ENCODE measurements around the gene PPOX. TPM values are rescaled to one million over a fixed set of nuclear protein-coding genes. Genes with fewer than 3 reads are reported as not detected.
A peak's percentile ranks its signal among the peaks of the same experiment; 100 is the strongest.

The PPOX gene
- total and polyA plus RNA-seq, 2 experiments from 2014 or later: 26.5 to 39.6 TPM

DNA sequence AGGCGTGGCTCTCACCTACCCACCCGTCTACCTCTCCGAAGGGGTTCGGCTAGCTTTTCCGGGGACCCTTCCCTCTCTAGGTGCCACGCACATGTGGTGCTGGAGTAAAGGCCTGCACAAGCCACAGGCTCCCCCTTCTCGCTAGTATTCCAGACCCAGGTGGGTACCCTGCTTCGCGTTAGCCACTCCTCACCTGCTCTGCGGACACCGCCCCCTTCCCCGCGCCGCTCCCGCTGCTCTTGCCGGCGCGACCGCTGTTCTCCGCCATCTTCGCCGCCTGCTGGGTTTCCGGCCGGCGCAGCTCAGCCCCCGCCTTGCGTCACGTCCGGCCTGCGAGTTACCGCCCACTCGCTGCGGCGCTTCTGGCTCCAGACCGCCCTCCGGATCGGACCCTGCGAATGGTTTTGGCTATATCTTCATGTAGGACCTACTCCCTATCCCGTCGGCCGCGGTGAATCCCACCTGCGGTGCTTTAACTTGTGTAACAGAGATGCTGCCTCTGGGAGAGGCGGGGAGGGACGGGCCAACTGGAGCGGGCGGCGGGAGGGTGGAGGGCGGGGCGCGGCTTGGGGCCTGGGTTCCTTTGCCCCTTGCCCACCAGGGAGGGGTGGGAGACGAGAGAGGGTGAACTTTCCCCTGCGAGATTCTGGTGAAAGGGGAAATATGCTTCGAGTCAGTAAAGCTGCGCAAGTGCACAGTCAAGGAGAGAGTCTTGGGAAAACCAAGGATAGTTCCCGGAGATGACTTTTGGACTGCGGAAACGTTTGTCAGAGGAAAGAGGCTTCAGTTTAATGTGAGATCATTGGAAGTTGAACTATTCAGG lies 48.3 kb upstream of the PPOX start, which contains the start of the genes NIT1 and PFDN2:
Gene NIT1 (plus strand): TSS at position 347 of the 823 bp plus-strand sequence. CDS start 72 bp downstream, at position 419.
Gene PFDN2 (minus strand): TSS at position 279 of the 823 bp plus-strand sequence. CDS start 11 bp downstream, at position 268.
- H3F3A ChIP-seq (replicated peaks; ENCODE audit: low read depth): peaks cover 44% of the 10 kb centered on the region
- H3K79me2 ChIP-seq (replicated peaks; ENCODE audit: insufficient read depth): peaks cover 53% of the 10 kb centered on the region
- peaks cover 34% of the 10 kb centered on the region for H4K20me1 ChIP-seq (replicated peaks; ENCODE audit: insufficient read depth)
- H2AFZ ChIP-seq: peak within 1 kb of the TSS; percentile 88
- peaks cover 21% of the 10 kb centered on the region for H3K4me1 ChIP-seq (ENCODE audit: insufficient read depth)
- H3K36me3 ChIP-seq (ENCODE audit: insufficient read depth): peaks cover 18% of the 10 kb centered on the region
- peak within 1 kb of the TSS; percentile 98 for H3K27ac ChIP-seq (ENCODE audit: low read depth)
- no peaks in the 10 kb centered on the region for H3K27me3 ChIP-seq (ENCODE audit: insufficient read depth)
- Mint-ChIP-seq H3K27ac (peak within 1 kb of the TSS; percentile 96), H3K4me1 (peaks cover 22% of the 10 kb centered on the region), H3K9me3 (no peaks in the 10 kb centered on the region), H3K36me3 (ENCODE audit: low read depth) (peaks cover 36% of the 10 kb centered on the region), H3K4me3 (peak within 1 kb of the TSS; percentile 96), H3K27me3 (ENCODE audit: insufficient read depth, low read depth, poor library complexity) (peaks cover 22% of the 10 kb centered on the region)
- H3K9me2 ChIP-seq (ENCODE audit: insufficient read depth): no peaks in the 10 kb centered on the region
- peak; percentile 81 for ATAC-seq
- TF ChIP-seq, protein P1, sequence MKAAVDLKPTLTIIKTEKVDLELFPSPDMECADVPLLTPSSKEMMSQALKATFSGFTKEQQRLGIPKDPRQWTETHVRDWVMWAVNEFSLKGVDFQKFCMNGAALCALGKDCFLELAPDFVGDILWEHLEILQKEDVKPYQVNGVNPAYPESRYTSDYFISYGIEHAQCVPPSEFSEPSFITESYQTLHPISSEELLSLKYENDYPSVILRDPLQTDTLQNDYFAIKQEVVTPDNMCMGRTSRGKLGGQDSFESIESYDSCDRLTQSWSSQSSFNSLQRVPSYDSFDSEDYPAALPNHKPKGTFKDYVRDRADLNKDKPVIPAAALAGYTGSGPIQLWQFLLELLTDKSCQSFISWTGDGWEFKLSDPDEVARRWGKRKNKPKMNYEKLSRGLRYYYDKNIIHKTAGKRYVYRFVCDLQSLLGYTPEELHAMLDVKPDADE (IDR thresholded peaks at IDR 0.05): peak; percentile 77
- TF ChIP-seq, protein P2, sequence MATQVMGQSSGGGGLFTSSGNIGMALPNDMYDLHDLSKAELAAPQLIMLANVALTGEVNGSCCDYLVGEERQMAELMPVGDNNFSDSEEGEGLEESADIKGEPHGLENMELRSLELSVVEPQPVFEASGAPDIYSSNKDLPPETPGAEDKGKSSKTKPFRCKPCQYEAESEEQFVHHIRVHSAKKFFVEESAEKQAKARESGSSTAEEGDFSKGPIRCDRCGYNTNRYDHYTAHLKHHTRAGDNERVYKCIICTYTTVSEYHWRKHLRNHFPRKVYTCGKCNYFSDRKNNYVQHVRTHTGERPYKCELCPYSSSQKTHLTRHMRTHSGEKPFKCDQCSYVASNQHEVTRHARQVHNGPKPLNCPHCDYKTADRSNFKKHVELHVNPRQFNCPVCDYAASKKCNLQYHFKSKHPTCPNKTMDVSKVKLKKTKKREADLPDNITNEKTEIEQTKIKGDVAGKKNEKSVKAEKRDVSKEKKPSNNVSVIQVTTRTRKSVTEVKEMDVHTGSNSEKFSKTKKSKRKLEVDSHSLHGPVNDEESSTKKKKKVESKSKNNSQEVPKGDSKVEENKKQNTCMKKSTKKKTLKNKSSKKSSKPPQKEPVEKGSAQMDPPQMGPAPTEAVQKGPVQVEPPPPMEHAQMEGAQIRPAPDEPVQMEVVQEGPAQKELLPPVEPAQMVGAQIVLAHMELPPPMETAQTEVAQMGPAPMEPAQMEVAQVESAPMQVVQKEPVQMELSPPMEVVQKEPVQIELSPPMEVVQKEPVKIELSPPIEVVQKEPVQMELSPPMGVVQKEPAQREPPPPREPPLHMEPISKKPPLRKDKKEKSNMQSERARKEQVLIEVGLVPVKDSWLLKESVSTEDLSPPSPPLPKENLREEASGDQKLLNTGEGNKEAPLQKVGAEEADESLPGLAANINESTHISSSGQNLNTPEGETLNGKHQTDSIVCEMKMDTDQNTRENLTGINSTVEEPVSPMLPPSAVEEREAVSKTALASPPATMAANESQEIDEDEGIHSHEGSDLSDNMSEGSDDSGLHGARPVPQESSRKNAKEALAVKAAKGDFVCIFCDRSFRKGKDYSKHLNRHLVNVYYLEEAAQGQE (IDR thresholded peaks at IDR 0.05; ENCODE audit: unreplicated experiment): no peak
- peak; percentile 97 for TF ChIP-seq POLR2AphosphoS5 (IDR thresholded peaks at IDR 0.05; ENCODE audit: low read depth)
- peak; percentile 90 for TF ChIP-seq CREB1 (CRISPR knock-in tag; IDR thresholded peaks at IDR 0.05; ENCODE audit: low read depth)
- TF ChIP-seq, protein P3, sequence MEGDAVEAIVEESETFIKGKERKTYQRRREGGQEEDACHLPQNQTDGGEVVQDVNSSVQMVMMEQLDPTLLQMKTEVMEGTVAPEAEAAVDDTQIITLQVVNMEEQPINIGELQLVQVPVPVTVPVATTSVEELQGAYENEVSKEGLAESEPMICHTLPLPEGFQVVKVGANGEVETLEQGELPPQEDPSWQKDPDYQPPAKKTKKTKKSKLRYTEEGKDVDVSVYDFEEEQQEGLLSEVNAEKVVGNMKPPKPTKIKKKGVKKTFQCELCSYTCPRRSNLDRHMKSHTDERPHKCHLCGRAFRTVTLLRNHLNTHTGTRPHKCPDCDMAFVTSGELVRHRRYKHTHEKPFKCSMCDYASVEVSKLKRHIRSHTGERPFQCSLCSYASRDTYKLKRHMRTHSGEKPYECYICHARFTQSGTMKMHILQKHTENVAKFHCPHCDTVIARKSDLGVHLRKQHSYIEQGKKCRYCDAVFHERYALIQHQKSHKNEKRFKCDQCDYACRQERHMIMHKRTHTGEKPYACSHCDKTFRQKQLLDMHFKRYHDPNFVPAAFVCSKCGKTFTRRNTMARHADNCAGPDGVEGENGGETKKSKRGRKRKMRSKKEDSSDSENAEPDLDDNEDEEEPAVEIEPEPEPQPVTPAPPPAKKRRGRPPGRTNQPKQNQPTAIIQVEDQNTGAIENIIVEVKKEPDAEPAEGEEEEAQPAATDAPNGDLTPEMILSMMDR (conservative IDR thresholded peaks at IDR 0.05; ENCODE audit: low read depth in 2 of 2): no peak
- no peak for TF ChIP-seq STAT1 (IDR thresholded peaks at IDR 0.05; ENCODE audit: unreplicated experiment)
- no peak for TF ChIP-seq EZH2 (IDR thresholded peaks at IDR 0.05; ENCODE audit: low read depth, unreplicated experiment)
- TF ChIP-seq JUNB (IDR thresholded peaks at IDR 0.05; ENCODE audit: unreplicated experiment): no peak
- TF ChIP-seq EZH2phosphoT487 (IDR thresholded peaks at IDR 0.05; ENCODE audit: unreplicated experiment): no peak
- TF ChIP-seq ZNF114 (CRISPR knock-in tag; IDR thresholded peaks at IDR 0.05): no peak
- TF ChIP-seq, protein P4, sequence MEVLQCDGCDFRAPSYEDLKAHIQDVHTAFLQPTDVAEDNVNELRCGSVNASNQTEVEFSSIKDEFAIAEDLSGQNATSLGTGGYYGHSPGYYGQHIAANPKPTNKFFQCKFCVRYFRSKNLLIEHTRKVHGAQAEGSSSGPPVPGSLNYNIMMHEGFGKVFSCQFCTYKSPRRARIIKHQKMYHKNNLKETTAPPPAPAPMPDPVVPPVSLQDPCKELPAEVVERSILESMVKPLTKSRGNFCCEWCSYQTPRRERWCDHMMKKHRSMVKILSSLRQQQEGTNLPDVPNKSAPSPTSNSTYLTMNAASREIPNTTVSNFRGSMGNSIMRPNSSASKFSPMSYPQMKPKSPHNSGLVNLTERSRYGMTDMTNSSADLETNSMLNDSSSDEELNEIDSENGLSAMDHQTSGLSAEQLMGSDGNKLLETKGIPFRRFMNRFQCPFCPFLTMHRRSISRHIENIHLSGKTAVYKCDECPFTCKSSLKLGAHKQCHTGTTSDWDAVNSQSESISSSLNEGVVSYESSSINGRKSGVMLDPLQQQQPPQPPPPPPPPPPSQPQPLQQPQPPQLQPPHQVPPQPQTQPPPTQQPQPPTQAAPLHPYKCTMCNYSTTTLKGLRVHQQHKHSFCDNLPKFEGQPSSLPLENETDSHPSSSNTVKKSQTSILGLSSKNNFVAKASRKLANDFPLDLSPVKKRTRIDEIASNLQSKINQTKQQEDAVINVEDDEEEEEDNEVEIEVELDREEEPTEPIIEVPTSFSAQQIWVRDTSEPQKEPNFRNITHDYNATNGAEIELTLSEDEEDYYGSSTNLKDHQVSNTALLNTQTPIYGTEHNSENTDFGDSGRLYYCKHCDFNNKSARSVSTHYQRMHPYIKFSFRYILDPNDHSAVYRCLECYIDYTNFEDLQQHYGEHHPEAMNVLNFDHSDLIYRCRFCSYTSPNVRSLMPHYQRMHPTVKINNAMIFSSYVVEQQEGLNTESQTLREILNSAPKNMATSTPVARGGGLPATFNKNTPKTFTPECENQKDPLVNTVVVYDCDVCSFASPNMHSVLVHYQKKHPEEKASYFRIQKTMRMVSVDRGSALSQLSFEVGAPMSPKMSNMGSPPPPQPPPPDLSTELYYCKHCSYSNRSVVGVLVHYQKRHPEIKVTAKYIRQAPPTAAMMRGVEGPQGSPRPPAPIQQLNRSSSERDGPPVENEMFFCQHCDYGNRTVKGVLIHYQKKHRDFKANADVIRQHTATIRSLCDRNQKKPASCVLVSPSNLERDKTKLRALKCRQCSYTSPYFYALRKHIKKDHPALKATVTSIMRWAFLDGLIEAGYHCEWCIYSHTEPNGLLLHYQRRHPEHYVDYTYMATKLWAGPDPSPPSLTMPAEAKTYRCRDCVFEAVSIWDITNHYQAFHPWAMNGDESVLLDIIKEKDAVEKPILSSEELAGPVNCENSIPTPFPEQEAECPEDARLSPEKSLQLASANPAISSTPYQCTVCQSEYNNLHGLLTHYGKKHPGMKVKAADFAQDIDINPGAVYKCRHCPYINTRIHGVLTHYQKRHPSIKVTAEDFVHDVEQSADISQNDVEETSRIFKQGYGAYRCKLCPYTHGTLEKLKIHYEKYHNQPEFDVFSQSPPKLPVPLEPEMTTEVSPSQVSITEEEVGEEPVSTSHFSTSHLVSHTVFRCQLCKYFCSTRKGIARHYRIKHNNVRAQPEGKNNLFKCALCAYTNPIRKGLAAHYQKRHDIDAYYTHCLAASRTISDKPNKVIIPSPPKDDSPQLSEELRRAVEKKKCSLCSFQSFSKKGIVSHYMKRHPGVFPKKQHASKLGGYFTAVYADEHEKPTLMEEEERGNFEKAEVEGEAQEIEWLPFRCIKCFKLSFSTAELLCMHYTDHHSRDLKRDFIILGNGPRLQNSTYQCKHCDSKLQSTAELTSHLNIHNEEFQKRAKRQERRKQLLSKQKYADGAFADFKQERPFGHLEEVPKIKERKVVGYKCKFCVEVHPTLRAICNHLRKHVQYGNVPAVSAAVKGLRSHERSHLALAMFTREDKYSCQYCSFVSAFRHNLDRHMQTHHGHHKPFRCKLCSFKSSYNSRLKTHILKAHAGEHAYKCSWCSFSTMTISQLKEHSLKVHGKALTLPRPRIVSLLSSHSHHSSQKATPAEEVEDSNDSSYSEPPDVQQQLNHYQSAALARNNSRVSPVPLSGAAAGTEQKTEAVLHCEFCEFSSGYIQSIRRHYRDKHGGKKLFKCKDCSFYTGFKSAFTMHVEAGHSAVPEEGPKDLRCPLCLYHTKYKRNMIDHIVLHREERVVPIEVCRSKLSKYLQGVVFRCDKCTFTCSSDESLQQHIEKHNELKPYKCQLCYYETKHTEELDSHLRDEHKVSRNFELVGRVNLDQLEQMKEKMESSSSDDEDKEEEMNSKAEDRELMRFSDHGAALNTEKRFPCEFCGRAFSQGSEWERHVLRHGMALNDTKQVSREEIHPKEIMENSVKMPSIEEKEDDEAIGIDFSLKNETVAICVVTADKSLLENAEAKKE (CRISPR knock-in tag; IDR thresholded peaks at IDR 0.05): no peak
- TF ChIP-seq ZNF331 (CRISPR knock-in tag; IDR thresholded peaks at IDR 0.05; ENCODE audit: low read depth): no peak
- TF ChIP-seq NANOG (IDR thresholded peaks at IDR 0.05; ENCODE audit: borderline replicate concordance): peak; percentile 41; the same call in 1 of the 2 replicates
- peak; percentile 94 for DNase-seq (ENCODE audit: low spot score)
- peak within 1 kb of the TSS; percentile 98 for H3K4me3 ChIP-seq
- H3K4me2 ChIP-seq: peak within 1 kb of the TSS; percentile 88
